Ishikawa (cell line): ENCODE data around the gene C11orf98.

Experiments used
- CEBPB ChIP-seq: IDR thresholded peaks from 2 replicates; pipeline ENCODE4 v1.6.1; 2012
- CREB1 ChIP-seq: IDR thresholded peaks from 2 replicates; pipeline ENCODE4 v1.6.1; 2012; ENCODE audit warnings: low read depth
- EGR1 ChIP-seq: IDR thresholded peaks from 2 replicates; pipeline ENCODE4 v1.6.1; 2012
- EP300 ChIP-seq: IDR thresholded peaks from 2 replicates; pipeline ENCODE4 v1.6.1; 2012; ENCODE audit warnings: borderline replicate concordance
- FOXM1 ChIP-seq: IDR thresholded peaks from 2 replicates; pipeline ENCODE4 v1.6.1; 2012; ENCODE audit warnings: low read depth, borderline replicate concordance
- NFIC ChIP-seq: IDR thresholded peaks from 2 replicates; pipeline ENCODE4 v1.6.1; 2012
- RAD21 ChIP-seq: IDR thresholded peaks from 2 replicates; pipeline ENCODE4 v1.6.1; 2012; ENCODE audit warnings: low read depth
- TAF1 ChIP-seq: IDR thresholded peaks from 2 replicates; pipeline ENCODE4 v1.6.1; 2012; ENCODE audit warnings: low read depth, mild to moderate bottlenecking
- TCF12 ChIP-seq: IDR thresholded peaks from 2 replicates; pipeline ENCODE4 v1.6.1; 2012; ENCODE audit warnings: low read depth
- TEAD4 ChIP-seq: IDR thresholded peaks from 2 replicates; pipeline ENCODE4 v1.6.1; 2012
- YY1 ChIP-seq: IDR thresholded peaks from 2 replicates; pipeline ENCODE4 v1.6.1; 2012; ENCODE audit warnings: low read depth
- ZBTB7A ChIP-seq: IDR thresholded peaks from 2 replicates; pipeline ENCODE4 v1.6.1; 2012; ENCODE audit warnings: low read depth
- TF ChIP-seq, protein P1 (sequence below): IDR thresholded peaks from 2 replicates; pipeline ENCODE4 v1.6.1; 2012; ENCODE audit warnings: low read depth, mild to moderate bottlenecking
- TF ChIP-seq, protein P2 (sequence below): IDR thresholded peaks from 2 replicates; pipeline ENCODE4 v1.6.1; 2012
- TF ChIP-seq, protein P3 (sequence below): IDR thresholded peaks from 2 replicates; pipeline ENCODE4 v1.6.1; 2012

The C11orf98 gene

DNA sequence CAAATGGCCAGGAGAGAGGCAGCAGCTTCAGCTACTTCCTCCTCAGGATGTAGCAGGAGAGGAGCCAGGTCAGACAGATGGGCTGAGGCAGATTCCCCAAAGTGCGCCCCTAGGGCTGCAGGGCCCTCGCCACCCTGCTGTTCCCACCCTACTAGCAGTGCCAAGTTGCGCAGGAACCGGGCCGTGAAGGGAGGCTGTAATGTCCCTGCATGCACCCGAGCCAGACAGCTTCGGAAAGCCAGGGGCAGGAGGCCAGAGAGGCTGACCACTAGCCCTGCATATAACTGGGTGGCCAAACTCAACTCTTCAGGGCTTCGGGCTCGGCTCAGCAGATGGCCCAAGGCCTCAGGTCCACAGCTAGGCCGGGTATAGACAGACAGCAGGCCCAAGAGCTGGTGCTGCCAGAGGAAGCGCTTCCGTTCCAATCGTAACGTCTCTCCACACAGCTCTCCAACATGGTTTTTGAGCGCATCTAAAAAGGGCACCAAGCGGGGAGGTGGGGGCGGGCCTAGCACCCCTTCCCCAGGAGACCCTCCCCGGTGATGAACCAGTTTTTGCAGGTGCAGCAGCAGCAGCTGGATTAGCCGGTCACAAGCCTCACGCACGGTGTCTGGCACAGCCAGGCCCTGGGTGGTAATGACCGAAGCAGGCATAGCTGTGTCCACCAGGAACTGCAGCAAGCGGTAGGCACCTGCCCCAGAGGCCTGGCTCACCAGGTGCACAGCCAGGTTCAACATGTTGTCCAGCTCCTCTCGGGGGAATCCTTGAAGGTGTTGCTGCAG is 16.6 kb downstream of the C11orf98 start:
- TF ChIP-seq NFIC (no peak), CEBPB (no peak), CREB1 (no peak)
- TF ChIP-seq, protein P1, sequence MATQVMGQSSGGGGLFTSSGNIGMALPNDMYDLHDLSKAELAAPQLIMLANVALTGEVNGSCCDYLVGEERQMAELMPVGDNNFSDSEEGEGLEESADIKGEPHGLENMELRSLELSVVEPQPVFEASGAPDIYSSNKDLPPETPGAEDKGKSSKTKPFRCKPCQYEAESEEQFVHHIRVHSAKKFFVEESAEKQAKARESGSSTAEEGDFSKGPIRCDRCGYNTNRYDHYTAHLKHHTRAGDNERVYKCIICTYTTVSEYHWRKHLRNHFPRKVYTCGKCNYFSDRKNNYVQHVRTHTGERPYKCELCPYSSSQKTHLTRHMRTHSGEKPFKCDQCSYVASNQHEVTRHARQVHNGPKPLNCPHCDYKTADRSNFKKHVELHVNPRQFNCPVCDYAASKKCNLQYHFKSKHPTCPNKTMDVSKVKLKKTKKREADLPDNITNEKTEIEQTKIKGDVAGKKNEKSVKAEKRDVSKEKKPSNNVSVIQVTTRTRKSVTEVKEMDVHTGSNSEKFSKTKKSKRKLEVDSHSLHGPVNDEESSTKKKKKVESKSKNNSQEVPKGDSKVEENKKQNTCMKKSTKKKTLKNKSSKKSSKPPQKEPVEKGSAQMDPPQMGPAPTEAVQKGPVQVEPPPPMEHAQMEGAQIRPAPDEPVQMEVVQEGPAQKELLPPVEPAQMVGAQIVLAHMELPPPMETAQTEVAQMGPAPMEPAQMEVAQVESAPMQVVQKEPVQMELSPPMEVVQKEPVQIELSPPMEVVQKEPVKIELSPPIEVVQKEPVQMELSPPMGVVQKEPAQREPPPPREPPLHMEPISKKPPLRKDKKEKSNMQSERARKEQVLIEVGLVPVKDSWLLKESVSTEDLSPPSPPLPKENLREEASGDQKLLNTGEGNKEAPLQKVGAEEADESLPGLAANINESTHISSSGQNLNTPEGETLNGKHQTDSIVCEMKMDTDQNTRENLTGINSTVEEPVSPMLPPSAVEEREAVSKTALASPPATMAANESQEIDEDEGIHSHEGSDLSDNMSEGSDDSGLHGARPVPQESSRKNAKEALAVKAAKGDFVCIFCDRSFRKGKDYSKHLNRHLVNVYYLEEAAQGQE = no peak
- TF ChIP-seq, protein P2, sequence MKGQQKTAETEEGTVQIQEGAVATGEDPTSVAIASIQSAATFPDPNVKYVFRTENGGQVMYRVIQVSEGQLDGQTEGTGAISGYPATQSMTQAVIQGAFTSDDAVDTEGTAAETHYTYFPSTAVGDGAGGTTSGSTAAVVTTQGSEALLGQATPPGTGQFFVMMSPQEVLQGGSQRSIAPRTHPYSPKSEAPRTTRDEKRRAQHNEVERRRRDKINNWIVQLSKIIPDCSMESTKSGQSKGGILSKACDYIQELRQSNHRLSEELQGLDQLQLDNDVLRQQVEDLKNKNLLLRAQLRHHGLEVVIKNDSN = no peak

DNA sequence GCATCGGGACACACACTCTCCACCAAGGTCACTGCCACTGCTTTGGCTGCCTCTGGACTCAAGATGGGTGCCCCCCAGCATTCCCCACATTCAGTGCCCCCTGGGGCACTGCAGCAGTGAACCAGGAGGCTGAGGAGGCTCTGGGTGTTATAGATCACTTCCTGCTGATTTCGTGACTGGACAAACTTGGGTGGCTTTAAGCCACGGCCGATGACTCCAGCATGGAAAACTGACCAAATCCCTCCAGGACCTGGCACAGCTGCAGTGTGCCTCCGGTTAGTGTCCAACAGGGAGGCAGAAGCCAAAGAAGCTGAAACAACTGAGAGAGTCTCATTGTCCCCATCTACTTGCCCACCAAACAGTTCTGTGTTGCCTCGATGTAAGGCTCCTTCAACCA is 17.4 kb downstream of the C11orf98 start:
- TF ChIP-seq FOXM1 (no peak), EP300 (no peak), CEBPB (no peak), EGR1 (no peak), RAD21 (no peak), TCF12 (no peak), YY1 (no peak), NFIC (no peak), CREB1 (no peak)
- TF ChIP-seq, protein P2 = no peak
- TF ChIP-seq, protein P1 = no peak

DNA sequence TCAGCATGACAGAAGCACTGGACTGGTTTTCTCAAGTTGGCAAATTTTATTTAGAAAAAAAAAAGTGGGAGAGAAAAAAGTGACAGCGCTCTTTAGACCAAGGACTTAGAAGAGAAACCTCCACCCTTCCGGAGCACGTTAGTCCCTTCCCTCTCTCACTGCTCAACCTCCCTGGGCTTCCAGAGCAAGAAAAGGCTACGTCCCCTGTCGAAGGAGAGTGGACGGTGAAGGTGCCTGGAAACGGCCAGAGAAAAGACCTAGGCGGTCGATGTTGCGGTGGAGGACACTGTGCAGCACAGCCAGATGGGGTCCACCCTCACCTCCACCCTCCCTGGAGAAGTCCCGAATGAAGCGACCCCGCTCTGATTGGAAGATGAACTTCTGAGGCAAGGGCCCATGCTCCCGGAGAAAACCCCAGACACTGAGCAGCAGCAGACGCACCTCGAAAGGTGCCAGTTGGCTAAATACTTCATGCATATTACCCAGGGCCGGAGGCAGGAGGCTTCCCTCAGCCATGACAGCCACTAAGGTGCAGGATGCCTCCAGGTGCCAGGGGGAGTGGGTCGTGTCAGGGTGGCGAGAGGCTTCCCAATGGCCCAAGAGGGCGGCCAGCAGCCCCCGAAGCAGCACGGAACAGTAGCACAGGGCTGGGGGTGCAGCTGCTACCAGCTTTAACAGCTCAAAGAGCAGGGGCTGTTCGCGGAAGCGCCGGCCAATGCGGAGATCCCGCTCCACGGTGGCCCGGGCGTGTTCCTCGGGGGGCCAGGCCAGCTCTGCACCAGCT is 18.0 kb downstream of the C11orf98 start:
- TF ChIP-seq, protein P3, sequence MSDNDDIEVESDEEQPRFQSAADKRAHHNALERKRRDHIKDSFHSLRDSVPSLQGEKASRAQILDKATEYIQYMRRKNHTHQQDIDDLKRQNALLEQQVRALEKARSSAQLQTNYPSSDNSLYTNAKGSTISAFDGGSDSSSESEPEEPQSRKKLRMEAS = 0 out of 2 replicates have a peak, but pooled peaks have one; percentile 6
- TF ChIP-seq CEBPB (no peak), EP300 (no peak)

DNA sequence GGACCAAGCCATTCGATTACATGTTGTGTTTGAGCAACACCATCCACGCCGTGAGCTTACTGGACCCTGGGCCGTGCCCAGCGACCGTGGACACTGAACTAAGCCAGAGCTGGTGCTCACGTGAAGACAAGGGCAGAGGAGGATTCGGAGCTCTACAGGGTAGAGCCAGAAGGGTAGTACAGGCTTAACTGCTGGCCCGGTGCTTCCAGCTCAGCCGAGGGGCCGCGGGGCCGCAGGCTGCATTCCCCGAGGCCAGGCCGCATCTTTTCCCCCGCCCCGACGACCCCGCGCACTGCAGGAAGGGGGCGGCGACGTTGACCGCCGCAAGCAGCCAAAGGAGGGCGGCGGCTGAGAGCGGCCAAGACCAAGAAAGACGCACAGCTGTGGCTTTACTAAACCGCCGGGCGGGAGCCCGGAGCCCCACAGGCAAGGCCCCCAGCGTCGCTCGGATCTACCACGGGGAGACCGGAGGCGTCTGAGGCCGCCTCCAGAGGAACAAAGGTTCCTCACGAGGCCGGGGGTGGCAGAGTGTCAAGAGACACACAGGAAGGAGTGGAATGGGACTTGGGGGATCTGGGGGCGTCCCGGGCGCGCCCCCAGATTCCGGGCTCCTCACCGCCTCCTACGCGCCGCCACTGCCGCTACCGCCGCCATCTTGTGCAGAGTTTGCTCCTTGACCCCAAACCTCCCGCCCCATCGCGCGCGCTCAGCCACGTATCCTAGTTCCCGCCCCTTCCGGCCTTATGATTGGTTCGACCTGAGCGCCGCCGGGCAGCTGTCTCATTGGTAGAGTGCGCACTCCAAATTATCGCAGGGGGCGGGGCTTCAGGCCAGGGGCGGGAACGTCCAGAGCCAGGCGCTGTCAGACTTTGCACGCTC is 18.8 kb downstream of the C11orf98 start, which contains the start of gene GANAB:
Gene GANAB (minus strand): TSS at position 668 of the 879 bp plus-strand sequence. CDS start 14 bp downstream, at position 654.
- TF ChIP-seq TCF12 (peak; percentile 13; the same call in 1 of the 2 replicates), ZBTB7A (no peak), TEAD4 (peak; percentile 40; the same call in 1 of the 2 replicates), YY1 (peak; percentile 97), CREB1 (peak; percentile 79), RAD21 (no peak), TAF1 (peak; percentile 99), CEBPB (no peak), FOXM1 (no peak; the same call in 1 of the 2 replicates), NFIC (no peak), EP300 (no peak), EGR1 (no peak)
- TF ChIP-seq, protein P1 = no peak
- TF ChIP-seq, protein P2 = peak; percentile 31; the same call in 1 of the 2 replicates
- TF ChIP-seq, protein P3 = peak; percentile 63
